ENCODE data around the gene ABR.
"Not testable (repeated sequence)": the region's sequence is repeated elsewhere in the genome, so short reads cannot be mapped to it uniquely, and the experiment has no call there.

Gene ABR

DNA sequence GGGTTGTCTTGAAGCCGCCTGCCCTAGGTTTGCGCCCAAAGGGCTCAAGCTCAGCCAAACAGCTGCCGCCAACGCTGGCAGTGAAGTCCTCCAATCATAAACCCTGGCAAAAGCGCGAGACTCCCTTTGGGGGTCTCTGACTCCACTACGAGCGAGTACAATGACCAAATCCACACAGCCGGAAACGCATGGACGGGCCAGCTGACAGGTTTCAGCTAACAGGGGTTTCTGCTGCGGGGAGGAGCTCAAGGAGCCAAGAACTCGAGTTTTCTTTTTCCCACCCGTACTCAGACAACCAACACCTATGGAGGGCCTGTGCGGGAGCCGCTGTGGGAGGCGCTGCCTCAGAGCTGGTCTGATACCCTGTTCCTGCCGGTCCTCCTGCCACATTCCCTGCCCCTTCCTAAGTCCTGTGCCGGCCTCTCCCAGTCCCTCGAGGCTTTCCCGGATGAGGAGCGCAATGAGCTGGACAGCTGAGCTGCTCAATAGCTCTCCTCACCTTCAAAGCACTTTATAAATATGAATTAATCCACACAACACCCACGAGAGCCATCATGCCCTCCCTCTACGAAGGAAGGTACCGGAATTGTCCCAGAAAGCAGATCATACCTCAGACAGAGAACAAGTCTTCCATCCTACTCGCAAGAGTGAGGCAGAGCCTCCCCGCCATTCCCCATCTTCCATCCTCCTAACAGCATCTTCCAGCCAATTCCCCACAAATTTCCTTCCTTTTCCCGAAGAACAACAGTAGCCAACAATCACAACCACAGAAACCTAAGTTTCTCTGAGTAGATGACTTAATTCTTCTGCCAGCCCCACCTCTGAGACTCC lies 6.1 kb downstream of the ABR start:
- no peak for DNase-seq (ENCODE audit: low read depth)

DNA sequence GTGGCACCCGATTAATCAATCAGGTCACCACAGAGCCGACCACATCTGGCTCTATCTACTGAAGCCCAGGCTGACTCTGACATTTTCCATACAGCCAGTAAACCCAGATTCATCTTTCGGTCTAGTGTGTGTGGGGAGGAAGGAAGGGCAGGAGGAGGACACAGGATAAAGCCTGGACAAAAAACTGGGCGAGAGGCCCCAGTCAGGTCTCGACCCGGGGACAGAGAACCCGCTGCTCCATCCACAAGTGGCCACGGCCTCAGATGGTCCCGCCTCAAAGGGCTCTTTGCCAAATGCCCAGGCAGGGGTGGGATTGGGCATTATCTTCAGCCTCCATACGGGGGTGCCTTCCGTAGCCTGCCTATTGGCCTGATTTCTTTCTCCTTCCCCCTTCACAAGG lies 7.8 kb downstream of the ABR start:
- no peak for DNase-seq (ENCODE audit: low read depth)

DNA sequence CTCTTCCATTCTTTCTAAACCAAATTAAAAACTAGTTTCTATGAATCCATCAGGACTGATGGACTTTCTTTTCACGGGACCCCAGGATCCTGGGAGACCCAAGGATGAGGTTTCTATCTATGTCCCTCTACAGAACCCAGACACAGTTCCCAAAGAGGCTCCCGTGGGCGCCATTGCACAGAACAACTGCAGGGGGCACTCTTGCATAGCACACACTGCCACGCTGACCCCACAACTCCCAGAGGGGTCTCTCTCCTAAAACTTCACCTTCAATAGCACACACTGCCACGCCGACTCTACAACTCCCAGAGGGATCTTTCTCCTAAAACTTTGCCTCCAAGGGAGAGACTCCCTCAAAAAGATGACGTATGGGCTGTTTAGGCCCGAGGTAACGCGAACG lies 9.0 kb downstream of the ABR start:
- DNase-seq (ENCODE audit: low read depth) = no peak

DNA sequence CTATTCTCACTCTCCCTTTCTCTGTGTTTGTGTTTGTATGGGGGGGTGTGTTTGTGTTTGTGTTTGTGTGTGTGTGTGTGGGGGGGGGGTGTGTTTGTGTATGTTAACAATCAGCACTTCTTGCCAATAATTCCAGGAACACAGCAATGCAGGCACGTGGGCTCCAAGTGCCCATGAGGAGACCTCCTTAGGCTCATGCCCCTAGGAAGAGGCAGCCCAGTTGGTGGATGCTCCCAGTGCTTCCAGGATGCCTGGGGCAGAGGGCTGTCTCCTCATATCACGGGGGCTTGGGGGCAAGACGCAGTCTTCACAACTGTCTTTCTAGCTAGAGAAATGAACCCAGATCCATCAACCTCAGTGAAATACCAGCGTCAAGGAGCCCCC lies 9.9 kb downstream of the ABR start:
- DNase-seq (ENCODE audit: low read depth) = no peak

DNA sequence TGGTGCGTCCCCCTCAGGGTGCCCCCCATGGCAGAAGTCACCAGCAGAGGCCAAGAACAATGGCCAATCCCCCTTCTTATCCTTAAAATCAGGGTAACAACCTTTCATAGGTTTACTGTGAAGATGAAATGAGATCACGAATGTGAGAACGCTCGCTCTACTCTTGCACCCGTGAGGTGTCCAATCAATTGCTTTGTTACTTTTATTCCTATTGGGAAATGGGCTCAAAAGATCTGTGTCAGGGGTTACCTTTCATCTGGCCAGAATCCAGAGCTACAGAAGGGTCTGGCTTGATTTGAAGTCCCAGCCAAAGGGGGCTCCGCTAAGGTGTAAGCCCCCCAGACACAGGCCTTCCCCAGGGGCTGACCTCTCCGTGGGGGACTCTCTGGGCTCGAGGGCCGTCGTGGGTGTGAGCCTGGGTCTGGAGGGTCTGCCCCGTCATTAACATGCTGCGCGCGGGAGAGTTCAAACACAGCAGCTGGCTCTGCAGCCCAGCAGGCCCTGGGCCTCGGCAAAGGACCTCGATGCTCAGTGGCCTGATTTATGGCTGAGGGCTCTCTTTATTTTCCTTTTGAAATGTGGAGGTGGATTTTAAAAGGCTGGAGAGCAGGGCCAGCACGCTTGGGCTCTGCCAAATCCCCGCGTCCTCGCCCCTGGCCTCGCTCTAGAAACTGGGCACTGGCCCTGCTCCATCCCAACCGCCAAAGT lies 10.4 kb downstream of the ABR start:
- DNase-seq (ENCODE audit: low read depth) = no peak

DNA sequence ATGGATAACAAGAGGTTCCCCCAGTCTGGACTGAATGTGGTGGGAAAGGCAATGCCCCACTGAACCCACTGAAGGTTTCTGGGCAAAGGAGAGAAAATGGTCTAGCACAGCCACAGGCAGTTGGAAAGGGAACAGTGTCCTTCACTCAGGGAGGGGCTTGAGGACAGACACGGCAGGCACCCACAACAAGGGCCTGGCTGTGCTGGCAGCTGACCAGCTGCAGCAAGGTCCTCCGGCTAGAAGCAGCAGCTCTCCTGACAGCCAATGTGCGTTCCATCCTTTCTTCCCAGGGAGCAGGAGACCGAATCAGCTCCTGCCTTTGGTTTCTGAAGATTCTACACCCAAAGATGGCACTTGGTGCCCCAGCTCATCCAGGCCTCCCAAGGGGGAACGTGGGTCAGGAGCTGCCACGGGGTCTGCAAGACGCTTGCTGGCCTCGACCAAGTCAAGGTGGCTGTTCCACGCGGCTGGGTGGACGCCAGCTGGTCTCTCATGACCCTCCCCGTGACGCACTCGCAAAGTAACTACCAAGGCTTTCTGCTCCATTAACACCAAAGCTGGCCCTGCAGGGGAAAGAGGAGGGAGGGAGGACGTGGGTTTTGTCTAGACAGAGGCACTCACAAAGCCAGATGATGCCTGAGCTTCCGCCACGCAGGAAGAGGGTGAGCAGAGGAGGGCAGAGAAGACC lies 11.1 kb downstream of the ABR start:
- no peak for DNase-seq (ENCODE audit: low read depth)

DNA sequence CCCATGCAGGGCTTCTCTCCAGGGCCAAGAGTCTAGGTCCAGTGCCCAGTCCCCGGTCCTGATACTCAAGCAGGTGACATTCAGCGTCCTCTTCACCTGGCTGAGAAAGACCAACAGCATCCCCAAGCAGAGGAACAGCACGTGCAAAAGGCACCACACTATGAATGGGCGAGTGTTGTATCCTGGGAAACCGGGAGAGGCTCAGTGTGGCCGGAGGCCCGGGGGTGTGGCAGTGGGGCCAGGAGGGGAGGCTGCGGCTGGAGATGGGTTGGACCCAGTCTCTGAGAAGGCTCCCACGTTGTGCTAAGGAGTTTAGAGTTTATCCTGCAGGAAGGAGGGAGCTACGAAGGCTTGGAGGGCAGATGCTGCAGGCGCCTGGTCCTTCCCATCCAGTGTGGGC lies 13.5 kb downstream of the ABR start:
- no peak for DNase-seq (ENCODE audit: low read depth)

DNA sequence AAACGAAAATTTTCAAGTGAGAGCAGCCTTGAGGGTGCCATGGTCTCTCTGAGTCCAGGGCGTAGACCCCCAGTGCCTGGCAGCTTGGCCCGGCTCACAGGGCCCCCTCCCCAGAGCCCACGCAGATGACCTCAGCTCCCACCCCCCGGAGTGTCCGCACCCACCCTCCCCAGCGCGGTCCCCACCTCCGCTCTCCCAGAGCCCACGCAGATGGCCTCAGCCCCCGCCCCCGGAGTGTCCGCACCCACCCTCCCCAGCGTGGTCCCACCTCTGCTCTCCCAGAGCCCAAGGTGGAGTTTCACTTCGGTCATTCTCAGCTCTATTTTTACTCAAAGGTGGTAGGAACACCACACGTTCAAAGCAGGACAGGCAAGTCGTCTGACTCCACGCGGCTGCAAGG lies 13.9 kb downstream of the ABR start:
- DNase-seq (ENCODE audit: low read depth) = no peak

DNA sequence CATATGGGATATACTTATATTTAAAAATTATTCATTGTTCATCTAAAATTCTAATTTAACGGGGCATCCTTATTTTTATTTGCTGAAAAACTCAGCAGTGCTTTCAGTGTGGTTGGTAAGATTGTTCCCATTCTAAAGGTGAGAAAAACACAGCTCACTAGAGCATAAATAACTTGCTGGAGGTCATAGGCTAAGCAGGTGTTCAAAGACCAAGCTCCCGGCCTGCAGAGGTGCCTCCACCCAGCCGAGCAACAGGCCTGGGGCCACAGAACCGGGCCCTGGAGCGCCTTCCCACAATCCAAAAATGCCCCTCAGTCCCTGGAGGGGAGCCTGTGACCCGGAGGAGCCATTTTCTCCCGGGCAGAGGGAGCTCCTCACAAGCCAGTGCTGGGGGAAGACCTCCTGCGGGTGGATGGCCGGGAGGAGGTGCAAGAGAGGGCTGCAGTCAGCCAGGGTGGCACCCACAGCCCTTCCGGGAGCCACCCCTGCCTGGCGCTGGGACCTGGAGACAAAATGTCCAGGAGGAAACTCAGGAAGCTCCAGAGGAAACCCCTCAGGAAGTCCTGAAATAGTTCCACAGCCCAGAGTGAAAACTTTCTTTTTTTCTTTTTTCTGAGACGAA lies 14.7 kb downstream of the ABR start:
- DNase-seq (ENCODE audit: low read depth) = no peak

DNA sequence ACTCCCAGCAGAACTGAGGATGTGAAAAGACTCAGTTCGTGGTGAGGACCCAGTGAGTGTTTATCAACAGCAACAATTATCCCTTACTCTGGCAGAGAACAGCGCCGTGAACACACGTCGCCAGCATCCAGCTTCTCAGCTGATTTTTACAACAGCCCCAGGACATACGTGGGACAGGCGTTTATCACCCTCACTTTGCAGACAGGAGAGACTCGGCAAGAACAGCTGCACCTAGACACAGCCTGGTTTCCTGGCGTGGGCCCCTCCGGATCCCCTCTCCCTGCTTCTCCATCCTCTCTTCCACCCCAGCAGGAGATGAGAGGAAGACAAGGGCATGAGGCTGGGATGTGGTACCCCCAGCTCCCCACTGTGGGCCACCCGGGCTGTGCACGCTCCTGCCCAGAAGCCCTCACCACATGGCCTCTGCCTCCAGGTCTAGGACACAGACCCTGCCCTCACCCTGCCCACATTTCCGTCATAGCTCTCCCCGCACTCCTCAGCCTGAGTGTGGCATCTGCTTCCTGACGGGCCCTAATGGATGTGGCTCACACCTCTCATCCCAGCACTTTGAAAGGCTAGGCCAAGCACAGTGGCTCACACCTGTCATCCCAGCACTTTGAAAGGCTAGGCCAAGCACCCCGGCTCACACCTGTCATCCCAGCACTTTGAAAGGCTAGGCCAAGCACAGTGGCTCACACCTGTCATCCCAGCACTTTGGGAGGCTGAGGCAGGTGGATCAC lies 17.5 kb downstream of the ABR start:
- DNase-seq (ENCODE audit: low read depth) = no peak

DNA sequence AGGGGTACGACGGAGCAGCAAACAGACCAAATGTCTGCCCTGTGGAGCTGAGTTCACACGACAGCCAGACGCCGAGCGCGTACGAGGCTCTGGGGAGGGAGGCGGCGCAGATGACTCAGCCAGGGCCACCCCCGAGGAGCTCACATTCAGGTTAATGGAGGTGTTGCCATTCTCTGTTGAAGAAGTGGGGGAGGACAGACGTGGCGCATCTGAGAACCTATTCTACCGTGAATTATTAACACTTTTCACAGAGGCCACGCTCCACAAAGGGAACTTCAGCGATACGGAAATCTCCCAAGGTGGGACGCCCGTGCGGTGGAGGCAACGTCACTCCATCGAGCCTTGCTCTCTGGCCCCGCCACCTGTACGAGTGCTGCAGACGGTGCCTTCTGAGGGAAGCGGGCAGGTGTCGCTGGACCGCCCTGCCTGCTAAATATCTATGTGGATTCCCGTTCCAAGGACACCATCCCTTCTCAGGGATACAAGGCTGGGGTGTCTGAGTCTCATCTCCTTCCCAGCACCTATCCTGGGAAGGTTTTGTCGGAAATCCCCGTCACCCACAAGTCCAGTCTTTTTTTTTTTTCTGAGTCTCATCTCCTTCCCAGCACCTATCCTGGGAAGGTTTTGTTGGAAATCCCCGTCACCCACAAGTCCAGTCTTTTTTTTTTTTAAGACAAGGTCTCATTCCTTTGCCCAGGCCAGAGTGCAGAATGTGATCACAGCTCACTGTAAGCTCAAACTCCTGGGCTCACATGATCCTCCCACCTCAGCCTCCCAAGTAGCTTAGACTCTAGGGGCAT lies 19.0 kb downstream of the ABR start:
- DNase-seq (ENCODE audit: low read depth) = no peak

DNA sequence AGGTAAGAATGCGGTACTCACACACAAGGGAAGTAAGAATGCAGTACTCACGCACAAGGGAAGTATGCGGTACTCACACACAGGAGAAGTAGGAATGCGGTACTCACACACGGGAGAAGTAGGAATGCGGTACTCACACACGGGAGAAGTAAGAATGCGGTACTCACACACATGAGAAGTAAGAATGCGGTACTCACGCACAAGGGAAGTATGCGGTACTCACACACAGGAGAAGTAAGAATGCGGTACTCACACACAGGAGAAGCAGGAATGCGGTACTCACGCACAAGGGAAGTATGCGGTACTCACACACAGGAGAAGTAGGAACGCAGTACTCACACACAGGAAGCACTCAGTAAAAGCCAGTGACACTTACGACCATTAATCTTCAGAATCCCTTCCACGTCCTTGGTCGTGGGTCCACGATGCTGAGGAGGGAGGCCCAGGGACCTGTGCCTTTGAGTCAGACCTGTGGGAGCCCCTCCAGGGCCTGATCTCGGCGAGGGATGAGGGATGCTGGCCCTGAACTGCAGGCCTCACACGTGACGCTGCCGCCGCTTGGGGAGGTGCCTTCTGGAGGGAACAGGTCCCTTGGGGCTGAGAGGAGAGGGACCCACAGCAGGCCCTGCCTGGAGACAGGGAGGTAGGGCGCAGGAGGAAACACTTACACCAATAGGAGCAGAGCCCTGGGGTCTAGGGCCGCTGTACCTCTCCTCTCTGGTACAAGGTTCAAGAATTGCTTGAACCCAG lies 20.2 kb downstream of the ABR start:
- DNase-seq (ENCODE audit: low read depth) = no peak

DNA sequence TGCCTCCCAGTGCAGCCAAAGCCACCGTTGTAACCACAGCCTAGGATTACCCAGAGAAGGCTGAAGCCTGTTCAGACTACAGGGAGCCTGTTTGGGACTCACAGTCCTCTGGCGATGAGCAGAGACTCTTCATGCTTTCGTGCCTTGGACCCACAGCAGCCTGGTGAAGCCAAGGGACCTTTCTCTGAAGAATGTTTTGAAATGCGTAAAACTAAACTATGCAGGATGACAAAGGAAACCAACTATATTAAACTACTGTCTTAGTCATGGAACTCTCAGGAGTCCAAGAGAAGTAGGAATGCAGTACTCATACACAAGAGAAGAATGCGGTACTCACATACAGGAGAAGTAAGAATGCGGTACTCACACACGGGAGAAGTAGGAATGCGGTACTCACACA lies 20.9 kb downstream of the ABR start:
- no peak for DNase-seq (ENCODE audit: low read depth)

DNA sequence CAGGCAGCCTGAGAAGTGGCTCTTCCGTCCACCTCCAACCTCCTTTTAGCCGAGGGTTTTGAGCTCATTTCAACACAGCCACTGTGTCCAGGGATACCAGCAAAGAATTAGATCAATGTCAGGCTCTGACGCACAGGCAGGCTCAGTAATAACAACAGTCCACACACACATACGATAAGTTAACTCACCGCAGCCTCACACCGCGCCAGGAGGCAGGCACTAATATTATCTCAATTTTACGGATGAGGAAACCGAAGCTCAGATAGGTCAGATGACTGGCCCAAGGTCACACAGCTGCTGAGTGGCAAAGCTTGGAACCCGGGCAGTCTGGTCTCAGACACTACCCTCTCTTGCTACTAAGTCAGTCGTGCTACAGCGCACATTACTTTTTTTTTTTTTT lies 22.9 kb downstream of the ABR start:
- no peak for DNase-seq (ENCODE audit: low read depth)

DNA sequence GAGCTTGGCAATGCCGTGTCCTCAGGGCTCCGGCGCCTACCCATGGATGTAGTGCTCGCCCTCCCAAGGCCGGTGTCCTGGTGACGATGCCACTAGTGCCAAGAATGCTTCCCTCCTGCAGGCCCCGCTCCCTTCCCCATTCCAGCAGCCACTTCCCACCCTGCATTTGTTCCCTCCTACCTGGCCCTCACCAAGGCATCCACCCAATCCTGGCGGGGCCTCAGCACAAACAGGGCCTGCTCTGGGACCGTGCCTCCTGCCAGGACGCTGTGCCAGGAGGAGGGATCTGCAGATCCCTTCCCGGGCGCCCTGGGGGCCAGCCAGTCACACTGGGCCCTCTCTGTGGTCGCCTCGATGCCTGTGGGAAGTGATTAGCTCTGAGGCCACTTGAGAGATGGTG lies 25.1 kb downstream of the ABR start:
- DNase-seq (ENCODE audit: low read depth) = no peak

DNA sequence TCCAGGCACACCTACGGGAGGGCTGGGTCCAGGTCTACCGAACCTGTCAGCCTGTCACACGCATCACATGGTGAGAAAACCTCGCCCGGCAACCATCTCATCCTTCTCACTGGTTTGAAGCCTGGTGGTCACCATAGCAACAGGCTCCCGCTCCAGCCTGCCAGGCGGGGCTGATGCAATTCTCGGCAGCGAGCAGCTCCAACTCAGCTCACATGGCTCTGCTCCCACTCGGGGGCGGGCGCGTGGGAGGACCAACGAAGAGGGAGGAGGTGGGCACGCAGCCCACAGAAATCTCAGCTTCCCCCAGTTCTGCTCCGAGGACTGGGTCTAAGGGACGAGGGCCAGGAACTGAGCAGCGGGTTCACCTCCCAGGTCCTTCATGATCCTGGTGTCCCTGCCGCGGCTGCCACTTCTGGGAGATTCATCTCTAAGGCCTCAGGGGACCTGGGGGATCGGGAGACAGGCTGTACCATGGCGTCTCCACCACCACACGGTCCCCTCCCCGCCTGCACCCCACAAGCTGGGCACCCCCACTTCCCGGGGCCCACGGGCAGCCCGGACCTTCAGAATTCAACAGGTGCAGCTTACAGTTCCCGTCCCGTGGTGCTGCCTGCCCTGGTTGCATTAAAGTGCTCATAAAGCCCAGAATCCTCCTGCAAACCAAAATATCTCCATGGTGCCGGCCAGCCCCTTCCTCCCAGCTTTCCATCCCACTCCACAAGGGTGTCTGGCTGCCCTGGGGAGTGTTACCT lies 25.8 kb downstream of the ABR start:
- no peak for DNase-seq (ENCODE audit: low read depth)

DNA sequence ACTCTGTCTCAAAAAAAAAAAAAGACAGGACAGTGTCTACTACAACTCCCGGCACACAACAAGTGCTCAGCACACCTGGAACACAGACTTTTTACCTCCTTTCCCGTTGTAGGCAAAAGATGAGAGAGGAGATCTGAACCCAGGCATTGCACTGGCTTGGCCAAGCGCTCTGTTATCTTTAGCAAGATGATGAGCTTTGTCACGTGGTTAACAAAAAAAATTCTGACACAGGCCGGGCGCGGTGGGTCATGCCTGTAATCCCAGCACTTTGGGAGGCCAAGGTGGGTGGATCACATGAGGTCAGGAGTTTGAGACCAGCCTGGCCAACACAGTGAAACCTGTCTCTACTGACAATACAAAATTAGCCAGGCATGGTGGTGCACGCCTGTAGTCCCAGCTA lies 27.2 kb downstream of the ABR start:
- DNase-seq (ENCODE audit: low read depth) = not testable (repeated sequence)

DNA sequence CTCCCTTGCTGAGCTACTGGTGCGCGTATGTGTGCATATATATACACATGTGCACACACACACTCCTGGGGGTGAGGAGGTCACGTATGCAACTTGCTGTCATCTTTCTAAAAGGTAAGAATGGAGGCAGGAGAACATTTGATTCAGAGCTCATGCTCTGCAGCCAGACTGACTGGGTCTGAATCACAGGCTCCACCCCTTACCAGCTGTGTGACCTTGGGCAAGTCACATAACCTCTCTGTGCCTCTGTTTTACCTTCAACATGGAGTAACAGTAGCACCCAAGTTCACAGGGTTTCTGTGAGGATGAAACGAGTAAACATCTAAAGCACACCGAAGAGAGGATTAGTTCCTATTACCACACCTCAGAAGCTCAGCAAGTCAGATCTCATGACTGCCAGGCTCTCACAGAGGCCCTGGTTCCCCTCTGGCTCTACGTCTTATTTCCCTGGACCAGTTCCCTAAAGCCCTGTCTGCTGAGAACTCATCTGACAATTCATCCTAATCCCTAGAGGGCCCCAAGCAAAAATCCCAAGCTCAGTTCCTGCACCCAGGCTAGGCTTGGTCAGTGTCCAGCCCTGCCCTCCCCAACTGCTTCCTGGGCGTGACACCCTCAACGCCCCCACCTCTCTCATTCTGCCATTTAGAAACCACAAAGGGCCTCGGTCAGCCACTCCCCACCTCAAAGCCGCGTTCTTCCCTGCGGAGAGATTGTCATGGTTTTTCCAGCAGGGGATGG lies 28.7 kb downstream of the ABR start:
- no peak for DNase-seq (ENCODE audit: low read depth)

DNA sequence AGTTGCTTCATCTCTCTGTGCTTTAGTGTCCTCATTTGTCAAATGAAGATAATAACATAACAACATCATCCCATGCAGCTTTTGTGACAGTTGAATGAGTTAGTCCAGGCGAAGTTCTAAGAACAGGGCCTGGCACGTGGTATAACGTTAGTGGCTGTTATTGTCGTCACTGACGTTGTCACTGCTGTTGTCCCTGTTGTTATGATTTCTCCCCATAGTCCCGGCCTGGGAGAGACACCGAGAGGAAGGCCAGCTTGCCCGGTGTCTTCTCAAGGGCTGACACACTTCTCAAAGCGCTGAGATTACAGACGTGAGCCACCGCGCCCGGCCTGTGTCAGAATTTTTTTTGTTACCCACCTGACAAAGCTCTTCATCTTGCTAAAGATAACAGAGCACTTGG lies 29.9 kb downstream of the ABR start:
- DNase-seq (ENCODE audit: low read depth) = no peak
